Kidney glomerular epithelial cell (primary cell): ENCODE measurements around the gene WSB1.

ENCODE experiments used
- DNase-seq: peaks from one replicate; lab custom pipeline; 2025; lab: John Stamatoyannopoulos, UW

WSB1 gene

DNA sequence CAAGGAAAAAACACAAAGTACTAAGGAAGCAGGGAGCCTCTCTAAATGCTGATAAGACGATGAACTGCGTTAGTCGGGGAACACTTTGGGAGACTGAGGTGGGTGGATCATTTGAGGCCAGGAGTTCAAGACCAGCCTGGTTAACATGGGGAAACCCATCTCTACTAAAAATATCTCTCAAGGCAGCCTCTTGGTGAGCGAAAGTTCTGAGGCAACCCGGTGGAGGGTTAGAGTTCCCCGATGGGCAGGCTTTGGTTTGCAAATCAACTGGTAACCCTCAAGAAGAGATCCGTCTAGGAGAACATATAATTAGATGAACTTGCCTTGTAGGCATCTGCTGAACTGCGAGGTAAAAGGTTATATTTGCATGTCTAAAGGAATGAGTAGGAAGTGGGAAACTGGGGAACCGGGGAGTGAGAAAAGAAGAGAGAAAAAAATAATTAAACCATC lies 44.6 kb downstream of the WSB1 start:
- no peak for DNase-seq

DNA sequence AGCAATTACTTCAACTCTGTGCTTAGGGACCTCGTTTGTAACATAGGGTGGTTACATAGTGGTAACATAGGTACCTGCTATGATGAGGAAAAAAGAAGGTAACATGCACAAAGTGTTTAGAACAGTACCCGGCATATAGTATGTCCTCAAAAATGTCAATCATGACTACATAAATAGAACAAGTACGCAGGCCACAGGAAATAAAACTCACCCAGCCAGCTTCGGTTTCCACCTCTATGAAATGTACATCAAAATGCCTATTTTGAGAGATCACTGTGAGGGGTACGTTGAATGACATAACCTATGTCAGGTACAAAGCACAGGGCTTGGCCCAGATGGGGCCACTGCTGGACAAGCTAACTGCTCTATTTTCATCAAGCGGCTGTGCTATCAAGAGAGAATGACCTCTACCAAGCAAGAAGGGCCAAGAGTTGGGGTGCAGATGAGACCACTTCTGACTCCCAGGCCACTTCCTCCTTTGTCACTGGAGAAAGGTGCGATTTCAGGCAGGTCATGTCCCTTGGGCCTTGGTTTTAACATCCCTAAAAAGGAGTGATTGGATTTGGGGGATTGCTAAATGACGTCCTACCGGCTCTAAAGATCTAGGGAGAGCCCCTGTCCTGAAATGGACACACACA lies 45.4 kb downstream of the WSB1 start:
- no peak for DNase-seq

DNA sequence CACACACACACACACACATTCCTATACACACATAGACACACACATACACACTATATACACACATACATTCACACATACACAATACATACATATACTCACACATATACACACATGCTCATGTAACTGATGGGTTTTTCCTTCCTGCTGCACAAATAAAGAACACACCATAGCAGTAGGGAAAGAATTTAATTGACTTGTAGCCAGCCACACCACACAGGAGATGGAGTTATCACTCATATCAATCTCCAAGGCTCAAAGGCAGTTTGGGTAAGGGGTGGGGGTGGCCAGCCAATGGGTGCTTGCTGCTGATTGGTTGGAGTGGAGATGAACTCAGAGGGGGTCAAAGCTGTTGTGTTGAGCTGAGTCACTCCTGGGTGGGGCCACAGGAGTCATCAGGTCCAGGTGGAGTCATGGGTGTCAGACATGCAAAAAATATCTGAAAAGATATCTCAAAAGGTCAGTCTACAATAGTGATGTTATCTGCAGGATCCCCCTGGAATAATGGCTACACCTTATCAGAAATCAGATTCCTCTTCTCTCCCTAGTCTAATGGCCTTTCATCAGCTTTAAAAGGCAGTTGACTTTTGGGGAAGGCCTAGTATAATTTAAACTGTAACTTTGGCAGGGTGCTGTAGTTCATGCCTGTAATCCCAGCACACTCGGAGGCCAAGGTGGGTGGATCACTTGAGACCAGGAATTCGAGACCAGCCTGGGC lies 46.1 kb downstream of the WSB1 start:
- no peak for DNase-seq

DNA sequence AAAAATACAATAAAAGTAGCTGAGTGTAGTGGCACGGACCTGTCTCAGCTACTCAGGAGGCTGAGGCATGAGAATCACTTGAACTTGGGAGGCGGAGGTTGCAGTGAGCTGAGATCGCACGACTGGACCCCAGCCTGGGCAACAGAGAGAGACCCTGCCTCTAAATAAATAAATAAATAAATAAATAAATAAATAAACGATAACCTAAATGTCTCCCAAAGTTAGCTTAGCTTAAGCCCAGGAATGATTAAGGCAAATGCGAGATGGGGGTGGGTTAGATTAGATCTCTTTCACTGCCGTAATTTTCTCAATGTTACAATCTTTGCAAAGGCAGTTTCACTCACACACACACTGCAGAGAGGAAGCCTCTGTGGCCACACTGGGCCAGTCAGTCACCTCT lies 46.7 kb downstream of the WSB1 start:
- DNase-seq, result no peak

DNA sequence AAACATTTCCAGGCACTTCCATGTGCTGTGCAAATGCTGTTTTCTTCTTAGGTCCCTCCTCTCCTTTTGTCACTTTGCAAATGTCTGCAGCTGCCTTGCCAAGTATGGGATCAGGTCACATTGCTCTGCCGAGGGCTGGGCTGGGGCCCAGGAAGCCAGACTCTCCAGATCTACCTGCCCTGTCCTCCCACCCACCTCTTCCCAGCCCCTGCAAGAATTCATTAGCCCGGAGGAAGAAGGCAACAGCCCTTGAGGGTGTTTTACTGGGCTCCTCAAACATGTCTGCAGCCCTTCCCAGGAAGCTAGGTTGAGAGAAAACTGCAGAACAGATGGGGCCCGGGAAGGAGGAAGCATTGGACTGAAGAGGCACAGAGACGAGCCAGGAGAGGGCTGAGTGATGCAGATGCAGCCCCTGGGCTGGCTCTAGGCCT lies 47.1 kb downstream of the WSB1 start:
- no peak for DNase-seq

DNA sequence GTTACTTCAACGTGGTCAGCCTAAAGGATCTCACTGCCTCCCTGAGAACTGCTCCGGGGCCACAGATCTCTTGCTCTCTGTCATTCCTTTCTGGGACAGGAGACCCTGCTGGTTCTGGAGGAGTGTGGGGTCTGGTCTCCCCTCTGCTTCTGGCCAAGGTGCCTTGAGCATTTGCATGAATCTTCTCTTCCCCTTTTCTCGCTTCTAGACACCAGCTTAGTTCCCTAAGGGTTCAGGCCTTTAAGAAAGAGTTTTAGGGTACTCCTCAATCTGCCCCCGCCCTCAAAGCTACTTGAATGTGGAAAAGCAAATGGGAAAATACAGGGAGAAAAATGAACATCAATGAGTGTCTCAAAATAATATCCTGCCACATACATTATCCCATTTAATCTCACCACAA lies 48.1 kb downstream of the WSB1 start:
- no peak for DNase-seq

DNA sequence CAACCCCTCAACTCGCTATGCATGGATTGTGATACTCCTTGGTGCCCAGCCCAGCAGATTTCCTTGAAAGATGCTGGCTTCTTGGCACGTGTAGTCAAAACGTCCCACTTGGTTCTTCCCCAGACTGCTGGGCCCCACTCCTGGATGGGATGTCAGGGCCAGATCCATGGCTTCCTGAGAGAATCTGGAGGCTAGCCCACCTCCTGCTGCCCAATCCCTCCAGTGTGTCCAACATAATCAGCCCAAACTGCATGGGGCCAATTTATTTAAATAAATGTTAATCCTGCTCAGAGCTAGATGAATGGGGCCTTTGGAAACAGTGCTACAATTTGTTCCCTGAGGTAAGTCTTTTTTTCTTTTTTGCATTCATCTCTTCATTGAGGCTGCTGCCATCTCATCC lies 49.4 kb downstream of the WSB1 start:
- DNase-seq, result no peak

DNA sequence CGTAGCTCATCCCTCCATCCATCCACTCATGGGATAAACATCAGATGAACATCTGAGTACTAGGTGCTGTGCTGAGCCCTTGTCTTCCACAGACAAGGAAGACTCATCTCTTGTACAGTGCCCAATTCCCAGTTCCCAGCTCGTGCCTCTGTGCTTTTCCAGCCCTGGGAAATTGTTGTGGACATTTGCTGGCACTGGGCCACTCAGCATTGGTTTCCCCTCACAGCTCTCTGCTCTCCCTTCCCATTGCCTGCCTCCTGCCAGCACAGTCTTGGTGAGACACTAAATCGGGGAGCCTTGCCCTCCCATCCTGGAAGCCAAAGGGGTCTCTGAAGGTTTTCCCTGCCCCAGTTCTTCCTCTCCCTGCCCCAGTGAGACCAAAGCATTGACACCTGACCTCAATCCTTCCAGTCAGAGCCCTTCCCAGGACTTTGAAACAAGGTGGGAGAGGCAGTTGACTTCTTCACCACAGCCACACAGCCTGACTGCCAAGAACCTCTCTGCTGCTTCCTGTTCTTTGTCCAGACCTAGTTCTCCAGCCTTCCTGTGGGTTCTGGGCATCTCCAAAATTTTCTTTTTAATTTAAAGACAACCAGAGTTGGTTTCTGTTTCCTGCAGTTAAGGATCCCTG lies 50.2 kb downstream of the WSB1 start:
- DNase-seq, result no peak

DNA sequence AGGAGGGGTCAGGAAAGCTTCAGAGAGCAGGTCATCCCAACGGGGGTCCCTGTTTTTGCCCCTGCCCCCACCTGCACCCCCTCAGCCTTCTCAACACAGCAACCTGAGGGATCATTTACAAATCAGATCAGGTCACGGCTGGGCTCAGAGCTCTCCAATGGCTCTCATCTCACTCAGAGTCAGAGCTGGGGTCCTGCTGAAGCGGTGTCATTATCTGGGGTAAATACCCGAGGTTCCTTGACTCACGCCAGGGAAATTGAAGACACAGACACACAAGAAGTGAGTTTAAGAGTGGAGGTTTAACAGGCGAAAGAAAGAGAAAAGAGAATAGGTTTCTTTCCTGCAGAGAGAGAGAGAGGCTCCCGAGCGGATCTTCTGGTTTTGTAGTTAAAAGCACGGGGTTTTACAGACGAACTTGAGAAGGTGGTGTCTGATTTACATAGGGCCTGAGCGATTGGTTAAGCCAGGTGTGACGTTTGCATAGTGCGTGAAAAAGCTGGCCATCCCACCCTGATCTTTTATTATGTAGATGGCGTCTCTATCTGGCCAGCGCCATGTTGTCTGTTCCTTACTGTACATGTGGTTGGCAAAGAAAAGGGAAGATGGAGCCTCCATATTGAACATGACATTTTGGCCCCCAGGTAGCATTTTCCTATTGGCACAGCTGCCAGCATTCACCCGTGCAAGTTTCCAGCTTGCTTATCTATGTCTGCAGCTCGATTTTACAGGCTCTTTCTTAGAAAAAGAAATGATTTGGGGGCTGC lies 51.4 kb downstream of the WSB1 start:
- peak; percentile 14 for DNase-seq

DNA sequence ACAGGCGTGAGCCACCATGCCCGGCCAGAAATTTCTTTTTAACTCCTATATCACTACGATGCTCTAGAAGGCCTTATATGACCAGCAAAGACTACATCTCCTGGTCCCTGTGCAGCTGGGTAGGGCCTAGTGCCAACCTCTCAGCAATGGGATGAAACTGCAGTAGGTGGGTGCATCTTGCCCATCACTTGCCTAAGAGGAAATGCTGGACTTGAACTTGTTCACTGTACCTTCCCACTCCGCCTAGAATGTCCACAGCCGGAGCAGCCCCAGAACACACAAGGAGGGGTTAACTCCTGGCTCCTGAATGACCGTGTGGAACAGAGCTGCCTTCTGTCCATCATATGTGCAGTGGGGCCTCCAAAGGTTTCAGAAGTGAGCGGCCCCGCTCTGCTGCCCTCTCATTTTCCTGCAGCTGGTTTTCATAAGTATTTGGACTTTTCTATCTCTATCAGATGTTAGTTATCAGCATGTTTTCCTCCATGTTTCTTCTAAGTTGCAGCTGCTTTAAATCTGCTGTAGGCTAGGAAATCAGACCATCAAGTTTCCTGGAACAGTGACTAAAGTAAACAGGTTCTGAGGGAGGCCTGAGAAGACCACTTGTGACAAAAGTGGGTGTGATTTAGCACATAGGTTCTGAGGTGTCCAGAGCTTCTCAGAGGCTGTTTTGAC lies 52.5 kb downstream of the WSB1 start:
- DNase-seq, result no peak

DNA sequence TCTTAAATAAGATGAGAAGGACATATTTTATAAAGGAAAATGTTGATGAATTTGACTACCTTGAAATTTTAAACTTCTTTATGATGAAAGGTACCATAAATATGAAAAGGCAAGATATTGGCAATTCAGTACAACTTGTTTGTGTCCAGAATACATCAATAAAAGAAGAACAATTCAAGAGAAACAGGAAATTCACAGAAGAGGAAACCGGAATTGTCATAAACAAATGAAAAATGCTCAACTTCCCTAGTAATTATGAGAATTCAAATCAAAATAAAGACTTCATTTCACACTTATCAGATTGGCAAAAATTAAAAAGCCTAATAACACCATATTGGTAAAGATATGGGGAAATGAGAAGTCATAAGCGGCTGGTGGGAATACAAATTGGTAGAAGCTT lies 54.3 kb downstream of the WSB1 start:
- no peak for DNase-seq

DNA sequence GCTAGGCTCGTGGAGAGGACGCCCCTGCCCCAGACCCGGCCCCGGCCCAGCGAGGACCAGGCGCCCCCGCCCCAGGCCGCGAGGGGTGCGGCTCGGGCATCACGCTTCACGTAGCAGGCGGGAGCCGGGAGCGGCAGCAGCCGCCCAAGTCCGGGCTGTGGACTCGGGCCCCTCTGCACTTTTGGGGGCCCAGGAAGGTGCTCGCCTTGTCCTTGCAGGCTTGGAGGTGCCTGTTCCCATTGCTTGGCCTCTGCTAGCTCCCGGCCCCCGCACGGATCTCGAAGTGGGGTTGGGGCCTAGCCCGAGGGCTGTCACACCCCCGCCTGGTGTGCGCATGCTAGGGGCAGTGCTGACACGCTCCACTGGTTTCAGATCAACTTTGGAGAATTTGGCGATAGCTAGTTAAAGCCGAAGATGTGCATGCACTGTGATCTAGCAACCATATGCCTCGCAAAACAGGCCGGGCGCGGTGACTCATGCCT lies 55.7 kb downstream of the WSB1 start:
- DNase-seq, result no peak

DNA sequence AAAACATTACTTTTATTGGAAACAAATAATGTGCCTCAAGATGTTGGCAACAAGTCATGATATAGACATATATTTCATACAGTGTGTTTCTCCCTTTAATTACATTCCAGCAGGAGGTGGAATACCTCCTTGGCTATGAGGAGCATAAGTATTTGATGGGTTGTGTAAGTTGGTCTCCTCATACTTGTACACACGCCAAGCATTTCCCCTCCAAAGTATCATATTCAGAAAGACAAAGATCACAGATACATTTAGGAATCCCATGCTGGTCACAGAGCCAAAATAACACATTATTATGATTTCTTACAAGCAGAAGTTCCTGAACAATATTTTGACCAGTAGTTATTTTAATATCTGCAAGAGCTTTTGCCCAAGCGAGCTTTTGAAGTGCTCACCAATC lies 57.8 kb downstream of the WSB1 start:
- no peak for DNase-seq

DNA sequence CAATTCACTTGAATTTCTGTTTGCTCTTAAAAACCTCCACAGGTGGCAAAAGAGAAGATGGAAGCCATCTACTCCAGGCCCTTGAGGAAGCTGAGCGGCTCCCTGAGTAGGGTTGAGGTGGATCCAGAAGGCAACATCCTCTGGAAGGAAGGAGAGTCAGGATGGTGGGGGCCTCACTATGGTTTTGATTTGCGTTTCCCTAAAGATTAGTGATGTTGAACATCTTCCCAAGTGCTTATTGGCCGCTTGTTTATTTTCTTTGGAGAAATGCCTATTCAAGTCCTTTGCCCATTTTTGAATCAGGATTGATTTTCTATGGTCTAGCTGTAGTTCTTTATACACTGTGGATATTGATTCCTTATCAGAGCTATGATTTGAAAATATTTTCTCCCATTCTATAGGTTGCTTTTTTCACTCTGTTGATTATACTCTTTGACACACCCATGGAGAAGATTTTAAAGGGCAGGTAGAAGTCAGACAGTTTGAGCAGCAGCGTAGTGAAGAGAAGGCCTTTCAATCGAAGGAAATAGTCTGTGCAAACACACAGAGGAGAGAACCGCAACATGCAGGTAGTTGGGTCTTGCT lies 58.6 kb downstream of the WSB1 start:
- no peak for DNase-seq

DNA sequence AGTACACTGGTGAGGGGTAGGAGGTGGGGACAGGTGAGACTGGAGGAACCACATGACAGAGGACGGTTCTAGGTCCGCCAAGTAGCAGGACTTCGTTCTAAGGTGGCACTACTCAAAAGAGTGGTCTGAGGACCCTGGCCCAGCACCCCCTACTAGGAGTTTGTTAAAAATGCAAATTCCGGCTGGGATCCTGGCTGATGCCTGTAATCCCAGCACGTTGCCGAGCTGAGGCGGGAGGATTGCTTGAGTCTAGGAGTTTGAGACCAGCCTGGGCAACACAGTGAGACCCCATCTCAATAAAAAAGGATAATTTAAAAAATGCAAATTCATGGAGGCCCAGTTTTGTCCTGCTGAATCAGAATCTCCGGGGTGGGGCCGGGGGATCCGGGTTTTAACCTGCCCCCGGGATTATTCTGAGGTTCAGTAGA lies 59.1 kb downstream of the WSB1 start:
- DNase-seq, result no peak

DNA sequence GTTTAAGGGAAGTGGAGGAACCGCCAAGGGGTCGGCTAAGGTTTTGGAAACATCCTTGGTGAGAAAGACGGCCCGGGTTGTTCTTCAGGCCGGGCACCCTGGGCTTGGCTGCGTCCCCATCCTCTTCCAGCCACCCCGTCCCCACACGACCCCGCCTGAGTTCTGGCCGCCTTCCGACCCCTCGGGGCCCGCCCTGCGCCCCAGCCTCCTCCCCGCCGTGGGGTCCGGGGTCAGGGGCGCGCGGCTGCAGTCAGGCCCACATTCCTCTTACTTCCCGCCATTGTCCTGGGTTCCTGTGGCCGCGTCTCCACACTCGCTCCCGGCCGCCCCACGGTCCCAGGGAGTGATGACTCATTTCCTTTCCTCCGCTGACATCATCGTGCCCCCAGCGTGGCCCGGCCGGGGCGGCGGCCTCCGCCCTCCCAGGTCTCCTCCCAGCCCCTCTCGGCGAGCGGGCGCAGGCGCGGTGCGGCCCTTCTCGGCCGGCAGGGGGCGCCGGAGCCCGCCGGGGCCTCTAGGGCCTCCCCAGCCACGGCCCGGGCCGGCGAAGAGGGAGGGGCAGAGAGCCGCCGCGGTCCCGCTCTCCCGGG lies 59.6 kb downstream of the WSB1 start:
- peak; percentile 93 for DNase-seq

DNA sequence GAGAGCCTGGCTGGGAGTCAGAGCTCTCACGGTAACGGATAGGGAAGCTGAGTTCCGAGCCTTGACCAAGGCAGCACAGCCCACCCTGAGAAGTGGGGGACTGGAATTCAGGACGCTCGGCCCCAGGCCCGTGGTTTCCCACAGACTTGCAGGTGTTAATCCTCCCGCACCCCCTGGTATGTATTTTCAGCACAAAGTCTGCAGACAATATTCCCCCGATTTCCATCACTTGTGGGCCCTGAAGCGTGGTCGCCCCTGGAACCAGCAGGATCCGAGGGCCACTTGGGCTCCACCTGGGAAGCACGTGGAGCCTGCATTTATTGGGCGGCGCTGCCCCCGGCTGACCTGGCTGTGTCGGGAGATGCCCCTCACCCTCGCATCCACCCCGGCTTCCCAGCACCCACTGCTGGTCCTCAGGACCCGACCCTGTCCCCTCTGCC lies 60.2 kb downstream of the WSB1 start:
- no peak for DNase-seq

DNA sequence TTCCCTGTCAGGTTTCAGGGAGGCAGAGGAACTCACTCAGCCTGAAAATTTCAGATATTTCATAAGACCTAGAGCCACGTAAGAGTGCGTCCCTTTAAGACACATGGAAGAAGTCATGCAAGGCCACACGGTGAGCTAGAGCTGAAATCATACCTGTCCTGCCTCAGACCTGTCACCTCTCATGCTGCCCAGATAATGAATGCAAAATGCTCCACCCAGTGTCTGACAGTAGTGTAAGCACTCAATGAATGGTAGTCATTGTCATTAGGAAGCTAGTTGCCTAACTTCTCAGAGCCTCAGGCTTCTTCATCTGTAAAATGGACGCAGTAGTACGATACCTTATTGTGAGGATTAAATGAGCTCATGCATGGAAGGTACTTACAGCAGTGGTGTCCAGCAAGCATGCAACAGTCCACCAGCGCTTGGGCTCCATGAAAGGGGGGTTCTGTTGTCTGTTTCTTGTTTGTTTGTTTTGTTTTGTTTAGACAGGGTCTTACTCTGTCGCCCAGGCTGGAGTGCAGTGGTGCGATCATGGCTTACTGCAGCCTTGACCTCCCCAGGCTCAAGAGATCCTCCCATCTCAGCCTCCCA lies 60.7 kb downstream of the WSB1 start:
- no peak for DNase-seq

DNA sequence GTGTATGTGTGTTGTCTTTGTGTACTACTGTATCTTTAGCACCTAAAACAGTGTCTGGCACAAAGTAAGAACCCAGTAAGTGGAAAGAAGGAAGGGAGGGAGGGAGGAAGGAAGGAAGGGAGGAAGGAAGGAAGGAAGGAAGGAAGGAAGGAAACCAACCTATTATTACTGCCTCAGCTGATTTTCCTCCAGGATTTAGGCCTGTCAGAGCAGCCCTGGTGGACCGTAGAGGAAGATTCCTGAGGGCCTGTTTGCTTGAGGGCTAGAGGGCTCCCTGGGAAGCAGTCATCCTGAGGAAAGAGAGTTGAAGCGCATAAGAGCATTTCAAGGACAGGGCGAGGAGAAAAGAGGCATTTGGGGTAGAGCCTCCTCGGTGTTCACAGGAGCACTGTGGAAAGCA lies 61.5 kb downstream of the WSB1 start:
- DNase-seq, result no peak

DNA sequence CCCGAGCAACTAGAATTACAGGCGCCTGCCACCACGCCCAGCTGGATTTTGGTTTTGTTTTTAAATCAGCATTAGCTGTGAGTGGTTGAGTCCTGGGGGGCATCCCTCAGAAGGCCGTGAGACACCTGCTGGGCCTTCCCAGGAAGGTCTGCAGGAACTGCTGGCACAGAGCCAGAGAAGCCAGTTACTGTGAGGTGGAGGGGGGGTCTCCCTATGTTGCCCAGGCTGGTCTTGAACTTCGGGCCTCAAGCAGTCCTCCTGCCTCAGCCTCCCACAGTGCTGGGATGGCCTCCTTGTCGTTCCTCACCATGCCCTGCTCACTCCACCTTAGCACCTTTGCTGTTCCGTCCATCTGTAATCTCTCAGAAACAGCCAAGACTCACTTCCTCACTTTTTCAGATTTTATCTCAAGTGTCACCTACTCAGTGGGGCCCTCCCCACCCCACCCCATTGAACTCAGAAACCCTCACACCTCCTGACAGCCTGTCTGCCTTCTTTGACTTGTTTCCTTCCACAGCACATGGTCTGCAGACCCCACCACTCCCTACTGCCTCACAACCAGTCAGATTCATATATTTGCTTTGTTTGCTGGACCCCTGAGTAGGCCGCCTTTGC lies 62.3 kb downstream of the WSB1 start:
- no peak for DNase-seq
